IPS-NIHi11 (cell line): ENCODE results near the gene ACTR5.

Experiments
- DNase-seq: peaks from one replicate; pipeline ENCODE4 v3.0.0; 2012; ENCODE audit warnings: mixed read lengths, low spot score

ACTR5 gene

GRCh38 chr20:38748097-38748860 lies at the start of gene ACTR5:
TSS of gene ACTR5 (plus strand) at chr20:38748460. CDS start at chr20:38748479, 19 bp downstream.
- DNase-seq: peak; percentile 91

- no peak for DNase-seq
Observed at GRCh38 chr20:38698541-38698940, 49.7 kb upstream of the ACTR5 start.

- DNase-seq: peak; percentile 65
Observed at GRCh38 chr20:38700141-38700540, 48.1 kb upstream of the ACTR5 start.

GRCh38 chr20:38700926-38701325 lies 47.3 kb upstream of the ACTR5 start:
- no peak for DNase-seq

GRCh38 chr20:38703526-38703925 lies 44.7 kb upstream of the ACTR5 start:
- no peak for DNase-seq

- DNase-seq: no peak
Observed at GRCh38 chr20:38704136-38704535, 44.1 kb upstream of the ACTR5 start.

- DNase-seq: peak; percentile 55
Observed at GRCh38 chr20:38706509-38706908, 41.8 kb upstream of the ACTR5 start.

- no peak for DNase-seq
Observed at GRCh38 chr20:38714308-38714707, 34.0 kb upstream of the ACTR5 start.

GRCh38 chr20:38715646-38716045 lies 32.6 kb upstream of the ACTR5 start:
- DNase-seq: no peak

GRCh38 chr20:38722683-38723016 lies 25.6 kb upstream of the ACTR5 start:
- peak; percentile 56 for DNase-seq

GRCh38 chr20:38723017-38723847 lies 25.0 kb upstream of the ACTR5 start:
- peak; percentile 28 for DNase-seq

GRCh38 chr20:38723848-38724625 lies 24.2 kb upstream of the ACTR5 start, which contains the start of gene SLC32A1:
TSS of gene SLC32A1 (plus strand) at chr20:38724486. CDS start at chr20:38724725, 239 bp downstream.
- DNase-seq: peak; percentile 71

- peak; percentile 34 for DNase-seq
Observed at GRCh38 chr20:38724626-38725147, 23.6 kb upstream of the ACTR5 start.

- DNase-seq: peak; percentile 75
Observed at GRCh38 chr20:38725148-38725901, 22.9 kb upstream of the ACTR5 start.

GRCh38 chr20:38725931-38726803 lies 22.1 kb upstream of the ACTR5 start:
- DNase-seq: peak; percentile 84

- DNase-seq: peak; percentile 81
Observed at GRCh38 chr20:38726804-38727606, 21.3 kb upstream of the ACTR5 start.

- no peak for DNase-seq
Observed at GRCh38 chr20:38727607-38728190, 20.6 kb upstream of the ACTR5 start.

- no peak for DNase-seq
Observed at GRCh38 chr20:38728191-38728781, 20.0 kb upstream of the ACTR5 start.
